K562 (cell line): ENCODE data around the gene LOC101059915.

Experiments used
- ATAC-seq: fragments of 200-7000 bp; cut with Tn5 transposase; 3 replicates; pipeline ENCODE4 v1.9.1; 2020; ENCODE audit warnings: moderate library complexity
- BruUV-seq: library from RNA; stranded (reverse); fragments of 400-500 nt; replicated peaks from 2 replicates; lab custom pipeline; 2021; lab: Mats Ljungman, UMichigan
- CTCF ChIA-PET: fragments of 300-600 bp; formaldehyde crosslinking; extraction: SDS; loops from one replicate; lab custom pipeline; 2021; ENCODE audit warnings: low intra/inter-chr PET ratio; lab: Yijun Ruan, JAX
- POLR2A ChIA-PET: fragments of 300-600, 350-650 bp; sonication (Branson Sonifier 250); formaldehyde crosslinking; extraction: SDS; loops from one replicate; lab custom pipeline; 2021; ENCODE audit warnings: antibody characterized with exemption, inconsistent platforms; lab: Yijun Ruan, JAX
- DNase-seq, 4 experiments: peaks; one replicate each; pipeline versions ENCODE4 v3.0.0 to v3.0.0-alpha.2; 2011 to 2018; ENCODE audit warnings: low spot score in 3 of 4, mixed read lengths in 3 of 4; ENCODE audit errors: extremely low read depth in 1 of 4
- FAIRE-seq: peaks from 2 replicates; lab custom pipeline; 2011; peaks lifted over from hg19 to GRCh38; lab: Jason Lieb, UNC
- H2AFZ ChIP-seq: 2 replicates; pipeline ENCODE4 v1.6.0; 2011; ENCODE audit warnings: low read depth, low read length, control low read depth, inconsistent platforms
- H3K27ac ChIP-seq: fragments of 200-600 bp; 3 replicates; pipeline ENCODE4 v1.8.0; 2011; ENCODE audit warnings: low read depth, mild to moderate bottlenecking, control low read depth, inconsistent platforms, low read length, moderate library complexity, mixed read lengths; ENCODE audit errors: extremely low read depth
- H3K27me3 ChIP-seq, 2 experiments: fragments of 300-600 bp in 1 of 2; 2 replicates in 1 of 2; 3 replicates in 1 of 2; pipeline versions ENCODE4 v1.6.0 to v1.8.0; 2011; ENCODE audit warnings: inconsistent platforms in 2 of 2, low read length in 2 of 2, mild to moderate bottlenecking in 1 of 2, mixed read lengths in 1 of 2, moderate library complexity in 1 of 2; ENCODE audit not compliant: control insufficient read depth in 2 of 2, insufficient read depth in 2 of 2
- H3K36me3 ChIP-seq: fragments of 300-600 bp; 3 replicates; pipeline ENCODE4 v1.8.0; 2011; ENCODE audit warnings: mild to moderate bottlenecking, low read length, inconsistent platforms; ENCODE audit not compliant: control insufficient read depth, insufficient read depth
- H3K4me1 ChIP-seq, 2 experiments: fragments of 200-600 bp in 1 of 2; replicated peaks in 1 of 2; 2 replicates in 1 of 2; 3 replicates in 1 of 2; pipeline versions ENCODE4 v1.5.1 to v1.8.0; 2011; ENCODE audit warnings: inconsistent platforms in 2 of 2, low read length in 2 of 2, mild to moderate bottlenecking in 1 of 2, mixed read lengths in 1 of 2, moderate library complexity in 1 of 2; ENCODE audit not compliant: control insufficient read depth in 2 of 2, insufficient read depth in 2 of 2
- H3K4me2 ChIP-seq: 2 replicates; pipeline ENCODE4 v1.6.1; 2011; ENCODE audit warnings: low read length, control low read depth, inconsistent platforms, mixed read lengths; ENCODE audit not compliant: insufficient read depth
- H3K4me3 ChIP-seq: fragments of 200-600 bp; sonication (generic), shearing (Covaris generic); 2 replicates; pipeline ENCODE4 v1.5.1; 2016; ENCODE audit warnings: control low read depth, inconsistent platforms
- H3K79me2 ChIP-seq: fragments of 200-600 bp; 3 replicates; pipeline ENCODE4 v1.8.0; 2011; ENCODE audit warnings: low read length, inconsistent platforms; ENCODE audit not compliant: control insufficient read depth, insufficient read depth
- H3K9ac ChIP-seq, 2 experiments: 2 replicates each; pipeline versions ENCODE4 v1.6.0 to v1.6.1; 2011; ENCODE audit warnings: low read depth in 2 of 2, low read length in 2 of 2, control low read depth in 1 of 2, inconsistent platforms in 1 of 2, mild to moderate bottlenecking in 1 of 2, mixed read lengths in 1 of 2; ENCODE audit not compliant: insufficient read depth in 1 of 2
- H3K9me1 ChIP-seq: one replicate; pipeline ENCODE4 v1.6.0; 2011; ENCODE audit warnings: inconsistent platforms, mild to moderate bottlenecking, low read length, moderate library complexity; ENCODE audit not compliant: control insufficient read depth, insufficient read depth
- H3K9me3 ChIP-seq: replicated peaks from 2 replicates; pipeline ENCODE4 v1.5.1; 2011; ENCODE audit warnings: low read depth, low read length, inconsistent platforms; ENCODE audit not compliant: control insufficient read depth, insufficient read depth
- H4K20me1 ChIP-seq: replicated peaks from 2 replicates; pipeline ENCODE4 v1.6.1; 2011; ENCODE audit warnings: low read length, inconsistent platforms, mixed read lengths; ENCODE audit not compliant: control insufficient read depth, insufficient read depth
- ASH1L ChIP-seq: fragments of 450-650 bp; IDR thresholded peaks from 2 replicates; pipeline ENCODE4 v1.6.1; 2018; ENCODE audit warnings: borderline replicate concordance, mild to moderate bottlenecking, low read depth; ENCODE audit not compliant: partially characterized antibody
- HCFC1 ChIP-seq: IDR thresholded peaks from 2 replicates; pipeline ENCODE4 v1.6.1; 2012; ENCODE audit warnings: low read depth, low read length, improper control_type of control experiment
- L3MBTL2 ChIP-seq: fragments of 450-650 bp; IDR thresholded peaks from 2 replicates; pipeline ENCODE4 v1.6.1; 2016; ENCODE audit warnings: mild to moderate bottlenecking, moderate library complexity
- NUFIP1 ChIP-seq: fragments of 450-650 bp; IDR thresholded peaks from 2 replicates; pipeline ENCODE4 v1.6.1; 2018; ENCODE audit not compliant: partially characterized antibody
- WGBS: fragments of 100-300 bp; shearing (Covaris generic); methylation state at CpG from one replicate; pipeline ENCODE4 v1.1.6; 2016; ENCODE audit warnings: low coverage, mixed read lengths; ENCODE audit not compliant: insufficient coverage; ENCODE audit errors: missing lambda C conversion rate; 5-methylcytosine and 5-hydroxymethylcytosine counted together
- in situ Hi-C: fragments of 300-500 bp; cut with MboI; formaldehyde crosslinking; loops from 4 replicates; pipeline ENCODE4 v1.15.0; 2018; ENCODE audit warnings: inconsistent platforms, mixed read lengths
- intact Hi-C: fragments of 100-400 bp; cut with micrococcal nuclease; formaldehyde crosslinking; loops from 2 replicates; pipeline ENCODE4 v1.14.2; 2022
- TF ChIP-seq, protein P1 (sequence below), 2 experiments: IDR thresholded peaks; 2 replicates each; pipeline ENCODE4 v1.6.1; 2011; ENCODE audit warnings: borderline replicate concordance in 1 of 2, control low read depth in 1 of 2, low read depth in 1 of 2, low read length in 1 of 2, mild to moderate bottlenecking in 1 of 2, mixed read lengths in 1 of 2, moderate library complexity in 1 of 2; ENCODE audit not compliant: insufficient read depth in 1 of 2, insufficient read length in 1 of 2, poor library complexity in 1 of 2, severe bottlenecking in 1 of 2; ENCODE audit errors: extremely low read depth in 1 of 2
- TF ChIP-seq, protein P2 (sequence below): fragments of 250-450 bp; sonication (Bioruptor Pico); IDR thresholded peaks from 2 replicates; pipeline ENCODE4 v1.5.0; 2020; ENCODE audit warnings: mild to moderate bottlenecking, borderline replicate concordance

The LOC101059915 gene

GRCh38 chrX:71666240-71667223 is 814 bp upstream of the LOC101059915 start:
- peak; percentile 31 for ATAC-seq
- in situ Hi-C loops (loop anchor here (25.0 kb wide), 1 partner anchor 196 kb away; no protein-coding TSS in a partner anchor), intact Hi-C loops (no loop called here)
- Histone ChIP-seq H3K4me3 (no peak overlapping the region), H3K9me3 (no peaks in the 10 kb centered on the region), H2AFZ (no peak overlapping the region), H3K27ac (no peak overlapping the region), H4K20me1 (no peaks in the 10 kb centered on the region), H3K9me1 (no peaks in the 10 kb centered on the region), H3K27me3 (peaks cover 0 to 28% of the 10 kb centered on the region in 2 experiments; a peak in 2 of 5 replicates), H3K9ac (no peak overlapping the region), H3K36me3 (no peaks in the 10 kb centered on the region), H3K79me2 (no peaks in the 10 kb centered on the region), H3K4me1 (peaks cover 0 to 16% of the 10 kb centered on the region in 2 experiments; a peak in 3 of 5 replicates), H3K4me2 (no peak overlapping the region)
- no peak for FAIRE-seq
- no TSS peak for BruUV-seq
- CTCF ChIA-PET = no interaction called here
- DNase-seq = peak; percentile 8 to 70 (median 60)
- 33% methylated on average over 26 of the region's 48 CpGs for WGBS
- POLR2A ChIA-PET = no interaction called here
- TF ChIP-seq, protein P1, sequence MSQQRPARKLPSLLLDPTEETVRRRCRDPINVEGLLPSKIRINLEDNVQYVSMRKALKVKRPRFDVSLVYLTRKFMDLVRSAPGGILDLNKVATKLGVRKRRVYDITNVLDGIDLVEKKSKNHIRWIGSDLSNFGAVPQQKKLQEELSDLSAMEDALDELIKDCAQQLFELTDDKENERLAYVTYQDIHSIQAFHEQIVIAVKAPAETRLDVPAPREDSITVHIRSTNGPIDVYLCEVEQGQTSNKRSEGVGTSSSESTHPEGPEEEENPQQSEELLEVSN (IDR thresholded peaks at IDR 0.05; ENCODE audit: borderline replicate concordance in 1 of 2, extremely low read depth in 1 of 2, insufficient read depth in 1 of 2, insufficient read length in 1 of 2, low read depth in 1 of 2, low read length in 1 of 2, poor library complexity in 1 of 2, severe bottlenecking in 1 of 2) = peak in 1 of 2 experiments; percentile 30
- TF ChIP-seq NUFIP1 (no peak), L3MBTL2 (peak; percentile 88), ASH1L (peak; percentile 13), HCFC1 (no peak)
- TF ChIP-seq, protein P2, sequence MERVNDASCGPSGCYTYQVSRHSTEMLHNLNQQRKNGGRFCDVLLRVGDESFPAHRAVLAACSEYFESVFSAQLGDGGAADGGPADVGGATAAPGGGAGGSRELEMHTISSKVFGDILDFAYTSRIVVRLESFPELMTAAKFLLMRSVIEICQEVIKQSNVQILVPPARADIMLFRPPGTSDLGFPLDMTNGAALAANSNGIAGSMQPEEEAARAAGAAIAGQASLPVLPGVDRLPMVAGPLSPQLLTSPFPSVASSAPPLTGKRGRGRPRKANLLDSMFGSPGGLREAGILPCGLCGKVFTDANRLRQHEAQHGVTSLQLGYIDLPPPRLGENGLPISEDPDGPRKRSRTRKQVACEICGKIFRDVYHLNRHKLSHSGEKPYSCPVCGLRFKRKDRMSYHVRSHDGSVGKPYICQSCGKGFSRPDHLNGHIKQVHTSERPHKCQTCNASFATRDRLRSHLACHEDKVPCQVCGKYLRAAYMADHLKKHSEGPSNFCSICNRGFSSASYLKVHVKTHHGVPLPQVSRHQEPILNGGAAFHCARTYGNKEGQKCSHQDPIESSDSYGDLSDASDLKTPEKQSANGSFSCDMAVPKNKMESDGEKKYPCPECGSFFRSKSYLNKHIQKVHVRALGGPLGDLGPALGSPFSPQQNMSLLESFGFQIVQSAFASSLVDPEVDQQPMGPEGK = no peak
